B cell (primary cell): ENCODE results near the gene ZBTB32. TPM values are rescaled to one million over a fixed set of nuclear protein-coding genes. Genes with fewer than 3 reads are reported as not detected.

Experiments used
- ATAC-seq: fragments of 200-7000 bp; cut with Tn5 transposase; one replicate; pipeline ENCODE4 v1.10.0; 2021; ENCODE audit warnings: low read depth, mild to moderate bottlenecking, moderate number of reproducible peaks, moderate library complexity
- CTCF ChIA-PET: fragments of 350-600 bp; sonication (Branson Sonifier 250); formaldehyde crosslinking; loops from one replicate; lab custom pipeline; 2021; ENCODE audit warnings: antibody characterized with exemption, inconsistent platforms; lab: Charles Lee
- POLR2A ChIA-PET: fragments of 350-600 bp; sonication (Branson Sonifier 250); formaldehyde crosslinking; loops from one replicate; lab custom pipeline; 2021; ENCODE audit warnings: antibody characterized with exemption; lab: Charles Lee
- DNase-seq: peaks from one replicate; pipeline ENCODE4 v3.0.0; 2013
- H2AFZ ChIP-seq: 2 replicates; pipeline ENCODE4 v1.6.1; 2012; ENCODE audit warnings: mild to moderate bottlenecking, low read depth, low read length; ENCODE audit not compliant: insufficient read depth, poor library complexity, severe bottlenecking
- H3K27ac ChIP-seq, 2 donors: 1 replicate in 1 of 2; 2 replicates in 1 of 2; pipeline ENCODE4 v1.5.1; 2012 to 2013; ENCODE audit warnings: low read length in 2 of 2, mild to moderate bottlenecking in 2 of 2, moderate library complexity in 1 of 2
- H3K27me3 ChIP-seq, 4 experiments: fragments of 200-600 bp in 1 of 4; sonication (generic) in 1 of 4; replicated peaks in 1 of 4; 1 replicate in 2 of 4; 2 replicates in 2 of 4; pipeline versions ENCODE4 v1.6.1 to v1.7.0; 2013 to 2016; ENCODE audit warnings: low read length in 3 of 4, mild to moderate bottlenecking in 2 of 4, mixed read lengths in 1 of 4, moderate library complexity in 1 of 4; ENCODE audit not compliant: insufficient read depth in 4 of 4, control insufficient read depth in 3 of 4; ENCODE audit errors: control extremely low read depth in 1 of 4
- H3K36me3 ChIP-seq, 2 experiments: replicated peaks in 1 of 2; 1 replicate in 1 of 2; 2 replicates in 1 of 2; pipeline versions ENCODE4 v1.6.1 to v1.7.1; 2013; ENCODE audit warnings: low read length in 1 of 2; ENCODE audit not compliant: insufficient read depth in 2 of 2, control insufficient read depth in 1 of 2; ENCODE audit errors: control extremely low read depth in 1 of 2, extremely low read depth in 1 of 2
- H3K4me1 ChIP-seq, 2 donors: fragments of 200-600 bp in 1 of 2; sonication (generic) in 1 of 2; 1 replicate in 1 of 2; 2 replicates in 1 of 2; pipeline versions ENCODE4 v1.5.1 to v1.6.1; 2013 to 2017; ENCODE audit warnings: low read length in 2 of 2; ENCODE audit not compliant: control insufficient read depth in 2 of 2, insufficient read depth in 2 of 2
- H3K4me2 ChIP-seq: replicated peaks from 2 replicates; pipeline ENCODE3; 2012; ENCODE audit warnings: mild to moderate bottlenecking, low read depth, low read length; ENCODE audit not compliant: poor library complexity, severe bottlenecking
- H3K4me3 ChIP-seq, 5 experiments: fragments of 200-600 bp in 1 of 5; sonication (generic) in 1 of 5; 1 replicate in 3 of 5; 2 replicates in 2 of 5; pipeline versions ENCODE4 v1.5.1 to v1.7.0; 2011 to 2016; ENCODE audit warnings: low read length in 4 of 5, mild to moderate bottlenecking in 4 of 5, low read depth in 2 of 5, control low read depth in 1 of 5, moderate library complexity in 1 of 5; ENCODE audit not compliant: insufficient read depth in 1 of 5; ENCODE audit errors: control extremely low read depth in 1 of 5, extremely low read depth in 1 of 5
- H3K79me2 ChIP-seq: fragments of 200-600 bp; sonication (generic); one replicate; pipeline ENCODE4 v1.6.0; 2016; ENCODE audit warnings: low read length; ENCODE audit not compliant: control insufficient read depth, insufficient read depth
- H3K9ac ChIP-seq: fragments of 200-600 bp; sonication (generic); 2 replicates; pipeline ENCODE4 v1.6.1; 2017; ENCODE audit warnings: mild to moderate bottlenecking, low read length, moderate library complexity
- H3K9me3 ChIP-seq, 3 donors: one replicate each; pipeline versions ENCODE4 v1.6.1 to v1.7.1; 2013; ENCODE audit warnings: low read length in 2 of 3; ENCODE audit not compliant: control insufficient read depth in 2 of 3, insufficient read depth in 1 of 3; ENCODE audit errors: control extremely low read depth in 1 of 3
- H4K20me1 ChIP-seq: 2 replicates; pipeline ENCODE4 v1.6.0; 2012; ENCODE audit warnings: mild to moderate bottlenecking, low read length; ENCODE audit not compliant: insufficient read depth, control insufficient read depth, poor library complexity, severe bottlenecking
- H3K27ac Mint-ChIP-seq: one replicate; pipeline ENCODE4 v1.8.0; 2021; ENCODE audit warnings: mixed read lengths
- H3K27me3 Mint-ChIP-seq: one replicate; pipeline ENCODE4 v1.8.0; 2021; ENCODE audit warnings: mixed read lengths
- H3K4me1 Mint-ChIP-seq: one replicate; pipeline ENCODE4 v1.8.0; 2021; ENCODE audit warnings: mixed read lengths
- H3K4me3 Mint-ChIP-seq: one replicate; pipeline ENCODE4 v1.8.0; 2021; ENCODE audit warnings: mixed read lengths
- H3K9me3 Mint-ChIP-seq: one replicate; pipeline ENCODE4 v1.8.0; 2022; ENCODE audit warnings: mixed read lengths; ENCODE audit not compliant: insufficient read depth
- EZH2 ChIP-seq: IDR thresholded peaks from 2 replicates; pipeline ENCODE4 v1.6.1; 2012; ENCODE audit warnings: borderline replicate concordance, low read depth, mild to moderate bottlenecking, moderate library complexity, low read length; ENCODE audit not compliant: insufficient read depth, poor library complexity, severe bottlenecking
- WGBS: methylation state at CpG from one replicate; pipeline ENCODE4 v1.1.5; 2013; ENCODE audit warnings: missing lambda C conversion rate; ENCODE audit not compliant: insufficient coverage; 5-methylcytosine and 5-hydroxymethylcytosine counted together
- intact Hi-C: fragments of 100-400 bp; cut with micrococcal nuclease; formaldehyde crosslinking; loops from one replicate; pipeline ENCODE4 v1.10.0; 2022
- polyA plus RNA-seq: library from polyadenylated mRNA; depleted of rRNA; stranded (reverse); fragments of >200 nt; gene quantifications from 2 replicates; pipeline ENCODE4 v1.2.3, GENCODE V29; 2012
- total RNA-seq, 2 donors: library from RNA; stranded (reverse); fragments of 120-200 nt in 1 of 2; gene quantifications; 1 replicate in 1 of 2; 2 replicates in 1 of 2; pipeline versions ENCODE4 v1.2.3 to v1.2.4, GENCODE V29; 2013 to 2022
- TF ChIP-seq, protein P1 (sequence below): fragments of 200-600 bp; IDR thresholded peaks from one replicate; pipeline ENCODE4 v1.8.0; 2022; ENCODE audit warnings: antibody characterized with exemption, mild to moderate bottlenecking

Gene ZBTB32
- total and polyA plus RNA-seq, 2 donors (not counting 1 experiment from before 2014, with no cell fraction given) = 18.9 to 28.1 TPM

DNA sequence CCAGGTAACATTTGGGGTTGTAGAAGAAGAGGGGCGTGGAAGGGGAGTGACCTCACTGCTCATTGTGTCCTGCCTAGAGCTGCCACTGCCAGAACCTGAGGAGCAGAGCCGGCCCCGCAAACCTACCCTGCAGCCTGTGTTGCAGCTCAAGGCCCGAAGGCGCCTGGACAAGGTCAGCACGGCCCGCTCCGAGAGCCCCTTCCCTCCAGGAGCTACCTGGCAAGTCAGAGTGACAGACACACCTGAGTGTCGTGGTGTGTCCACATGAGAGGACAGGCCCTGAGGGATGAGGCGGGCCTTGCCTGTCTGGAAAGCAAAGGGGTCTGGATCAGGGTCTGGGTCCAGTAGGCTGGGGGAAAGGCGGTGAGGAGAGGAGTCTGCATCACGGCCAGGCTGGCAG is 20.2 kb downstream of the ZBTB32 start:
- peaks cover 63% of the 10 kb centered on the region for H4K20me1 ChIP-seq

DNA sequence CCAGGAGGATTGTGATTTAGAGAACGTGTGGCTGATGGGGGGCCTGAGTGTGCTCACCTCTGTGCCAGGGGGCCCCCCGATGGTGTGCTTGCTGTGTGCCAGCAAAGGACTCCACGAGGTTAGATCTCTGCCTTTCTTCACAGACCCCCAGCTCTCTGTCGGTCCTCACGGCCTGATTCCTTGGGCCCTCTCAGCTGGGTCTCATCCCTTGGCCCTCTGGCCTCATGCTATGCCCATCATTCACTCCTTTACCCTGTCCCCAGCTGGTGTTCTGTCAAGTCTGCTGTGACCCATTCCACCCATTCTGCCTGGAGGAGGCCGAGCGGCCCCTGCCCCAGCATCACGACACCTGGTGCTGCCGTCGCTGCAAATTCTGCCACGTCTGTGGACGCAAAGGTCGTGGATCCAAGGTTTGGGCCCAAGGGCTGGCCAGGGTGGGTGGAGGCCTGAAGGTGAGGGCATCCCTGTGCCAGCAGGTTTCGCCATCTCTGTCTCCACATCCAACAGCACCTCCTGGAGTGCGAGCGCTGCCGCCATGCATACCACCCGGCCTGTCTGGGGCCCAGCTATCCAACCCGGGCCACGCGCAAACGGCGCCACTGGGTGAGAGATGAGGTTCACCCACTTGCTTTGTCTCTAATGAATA is 21.0 kb downstream of the ZBTB32 start:
- Mint-ChIP-seq H3K4me3 (no peak overlapping the region), H3K4me1 (peaks cover 5% of the 10 kb centered on the region), H3K27ac (no peak overlapping the region), H3K9me3 (no peaks in the 10 kb centered on the region), H3K27me3 (no peaks in the 10 kb centered on the region)
- Histone ChIP-seq H3K79me2 (peaks cover 77% of the 10 kb centered on the region), H4K20me1 (peaks cover 55% of the 10 kb centered on the region), H3K4me3 (no peak overlapping the region), H3K4me1 (no peaks in the 10 kb centered on the region), H2AFZ (no peak overlapping the region), H3K27me3 (no peaks in the 10 kb centered on the region), H3K9ac (no peak overlapping the region), H3K27ac (no peak overlapping the region), H3K9me3 (no peaks in the 10 kb centered on the region), H3K36me3 (peaks cover 5 to 91% of the 10 kb centered on the region in 2 experiments), H3K4me2 (no peak overlapping the region)
- ChIA-PET POLR2A (interaction anchor here (0.5 to 1.2 kb wide), 2 partner anchors 15 to 159 kb away, joined by 3 read pairs; no protein-coding TSS in a partner anchor), CTCF (interaction anchor here (1.1 kb wide), 1 partner anchor 32 kb away, joined by 3 read pairs; no protein-coding TSS in a partner anchor)
- DNase-seq = no peak
- WGBS = 96% methylated on average over 9 of the region's 23 CpGs
- ATAC-seq = no peak
- intact Hi-C loops = no loop called here
- TF ChIP-seq, protein P1, sequence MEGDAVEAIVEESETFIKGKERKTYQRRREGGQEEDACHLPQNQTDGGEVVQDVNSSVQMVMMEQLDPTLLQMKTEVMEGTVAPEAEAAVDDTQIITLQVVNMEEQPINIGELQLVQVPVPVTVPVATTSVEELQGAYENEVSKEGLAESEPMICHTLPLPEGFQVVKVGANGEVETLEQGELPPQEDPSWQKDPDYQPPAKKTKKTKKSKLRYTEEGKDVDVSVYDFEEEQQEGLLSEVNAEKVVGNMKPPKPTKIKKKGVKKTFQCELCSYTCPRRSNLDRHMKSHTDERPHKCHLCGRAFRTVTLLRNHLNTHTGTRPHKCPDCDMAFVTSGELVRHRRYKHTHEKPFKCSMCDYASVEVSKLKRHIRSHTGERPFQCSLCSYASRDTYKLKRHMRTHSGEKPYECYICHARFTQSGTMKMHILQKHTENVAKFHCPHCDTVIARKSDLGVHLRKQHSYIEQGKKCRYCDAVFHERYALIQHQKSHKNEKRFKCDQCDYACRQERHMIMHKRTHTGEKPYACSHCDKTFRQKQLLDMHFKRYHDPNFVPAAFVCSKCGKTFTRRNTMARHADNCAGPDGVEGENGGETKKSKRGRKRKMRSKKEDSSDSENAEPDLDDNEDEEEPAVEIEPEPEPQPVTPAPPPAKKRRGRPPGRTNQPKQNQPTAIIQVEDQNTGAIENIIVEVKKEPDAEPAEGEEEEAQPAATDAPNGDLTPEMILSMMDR = no peak
- TF ChIP-seq EZH2 = no peak

More for the DNA sequence above, 20.2 kb downstream of the ZBTB32 start:
- Histone ChIP-seq H3K27ac (no peak overlapping the region), H3K4me3 (no peak overlapping the region), H3K4me2 (no peak overlapping the region), H3K27me3 (no peaks in the 10 kb centered on the region), H3K9ac (no peak overlapping the region), H3K79me2 (peaks cover 79% of the 10 kb centered on the region), H3K36me3 (peaks cover 5 to 91% of the 10 kb centered on the region in 2 experiments), H3K9me3 (no peaks in the 10 kb centered on the region), H3K4me1 (peaks cover 0 to 2% of the 10 kb centered on the region in 2 donors), H2AFZ (no peak overlapping the region)
- no peak overlapping the region for H3K4me3 Mint-ChIP-seq
- no peak overlapping the region for H3K27ac Mint-ChIP-seq
- CTCF ChIA-PET = interaction anchor here (1.1 kb wide), 1 partner anchor 31 kb away, joined by 3 read pairs; no protein-coding TSS in a partner anchor
- no peaks in the 10 kb centered on the region for H3K27me3 Mint-ChIP-seq
- POLR2A ChIA-PET = interaction anchor here (1.2 kb wide), 1 partner anchor 16 kb away, joined by 3 read pairs; no protein-coding TSS in a partner anchor
- 98% methylated on average over 10 of the region's 12 CpGs for WGBS
- DNase-seq = no peak
- no peak for ATAC-seq
- TF ChIP-seq, protein P1 = no peak
- no peak for TF ChIP-seq EZH2
- peaks cover 8% of the 10 kb centered on the region for H3K4me1 Mint-ChIP-seq
- H3K9me3 Mint-ChIP-seq = no peaks in the 10 kb centered on the region
- intact Hi-C loops = no loop called here
